SK-MEL-5 (cell line): Measurements from ENCODE around the gene DPP6. TPM values are rescaled to one million over a fixed set of nuclear protein-coding genes. Genes with fewer than 3 reads are reported as not detected.
A peak's percentile ranks its signal among the peaks of the same experiment; 100 is the strongest.
"Not testable (repeated sequence)": the region's sequence is repeated elsewhere in the genome, so short reads cannot be mapped to it uniquely, and the experiment has no call there.

Experiments
- DNase-seq: peaks from one replicate; pipeline ENCODE4 v3.0.0-alpha.2; 2016; ENCODE audit warnings: low read depth, low spot score
- in situ Hi-C: cut with HindIII; loops from 2 replicates; pipeline ENCODE4 v1.10.0; 2016; ENCODE audit warnings: low sequenced_read_pairs, high pct_unique_total_duplicates, low pct_unique_long_range_greater_than_20kb
- total RNA-seq: library from RNA; depleted of rRNA; stranded (reverse); fragments of >200 nt; shearing (Covaris generic); gene quantifications from 2 replicates; pipeline ENCODE4 v1.2.3, GENCODE V29; 2014

The DPP6 gene
- total RNA-seq, 1 experiment from 2014 or later, result 0.87 TPM

DNA sequence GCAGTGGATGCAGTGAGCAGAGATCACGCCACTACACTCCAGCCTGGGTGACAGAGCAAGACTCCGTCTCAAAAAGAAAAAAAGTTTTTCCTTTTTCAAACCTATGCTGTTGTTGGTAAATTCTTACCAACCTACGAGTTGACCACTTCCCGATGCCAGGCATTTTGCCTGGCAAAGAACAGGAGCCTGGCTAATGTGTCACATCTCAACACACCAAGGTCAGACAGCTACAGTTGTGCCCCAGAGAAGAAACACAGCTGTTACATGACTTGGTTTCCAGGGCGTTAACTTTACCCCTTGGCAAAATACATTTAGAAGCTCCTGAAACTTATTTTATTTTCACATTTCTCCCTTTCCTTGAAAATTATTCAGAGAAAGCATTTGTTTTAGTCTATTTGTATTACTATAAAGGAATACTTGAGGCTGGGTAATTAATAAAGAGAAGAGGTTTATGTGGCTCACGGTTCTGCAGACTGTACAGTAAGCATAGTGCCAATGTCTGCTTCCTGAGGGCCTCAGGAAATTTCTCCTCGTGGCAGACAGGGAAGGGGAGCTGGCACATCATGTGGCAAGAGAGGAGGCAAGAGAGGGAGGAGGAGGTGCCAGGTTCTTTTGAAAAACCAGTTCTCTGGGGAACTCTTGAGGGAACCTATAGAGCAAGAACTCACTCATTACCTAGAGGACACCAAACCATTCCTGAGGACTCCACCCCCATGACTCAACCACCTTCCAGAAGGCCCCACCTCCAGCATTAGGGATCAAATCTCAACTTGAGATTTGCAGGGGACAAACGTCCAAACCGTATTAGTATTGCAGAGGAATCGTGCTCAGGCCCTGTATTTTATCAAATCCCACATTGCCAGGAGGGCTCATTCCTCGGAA, 867.4 kb downstream of the DPP6 start:
- DNase-seq, result no peak
- in situ Hi-C loops, result no loop called here

DNA sequence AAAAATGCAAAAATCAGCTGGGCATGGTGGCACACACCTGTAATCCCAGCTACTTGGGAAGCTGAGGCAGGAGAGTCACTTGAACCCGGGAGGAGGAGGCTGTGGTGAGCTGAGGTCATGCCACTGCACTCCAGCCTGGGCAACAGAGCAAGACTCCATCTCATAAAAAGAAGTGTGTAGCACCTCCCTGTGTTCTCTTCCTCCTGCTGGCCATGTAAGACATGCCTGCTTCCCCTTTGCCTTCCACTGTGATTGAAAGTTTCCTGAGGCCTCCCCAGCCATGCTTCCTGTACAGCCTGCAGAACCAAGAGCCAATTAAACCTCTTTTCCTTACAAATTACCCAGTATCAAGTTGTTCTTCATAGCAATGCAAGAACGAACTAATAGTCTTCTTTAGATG, 870.3 kb downstream of the DPP6 start:
- DNase-seq, in situ Hi-C loops: not testable (repeated sequence)

DNA sequence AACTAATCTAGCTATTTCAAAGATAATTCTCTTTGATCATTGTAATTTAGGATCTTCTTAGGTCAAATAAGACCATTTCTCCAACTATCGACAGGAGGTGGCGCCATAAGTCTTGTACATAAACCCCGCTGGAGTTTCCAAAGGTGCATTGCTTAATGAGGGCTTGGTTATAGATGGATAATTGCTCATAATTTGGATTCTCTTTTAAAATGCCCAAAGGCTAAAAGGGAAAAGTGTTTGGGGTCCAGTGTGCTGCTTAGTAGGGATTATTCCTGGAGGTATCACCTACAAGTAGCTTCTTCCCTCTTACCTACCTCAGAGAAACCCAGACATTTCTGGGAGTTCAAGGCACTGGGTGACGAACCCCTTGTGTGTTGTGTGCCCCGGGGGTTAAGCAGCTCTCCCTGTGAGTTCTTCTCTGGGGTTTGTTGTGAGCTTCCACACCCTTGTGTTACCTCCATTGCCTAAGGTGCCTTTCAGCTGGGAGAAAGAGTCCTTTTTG, 875.5 kb downstream of the DPP6 start:
- in situ Hi-C loops, result no loop called here

DNA sequence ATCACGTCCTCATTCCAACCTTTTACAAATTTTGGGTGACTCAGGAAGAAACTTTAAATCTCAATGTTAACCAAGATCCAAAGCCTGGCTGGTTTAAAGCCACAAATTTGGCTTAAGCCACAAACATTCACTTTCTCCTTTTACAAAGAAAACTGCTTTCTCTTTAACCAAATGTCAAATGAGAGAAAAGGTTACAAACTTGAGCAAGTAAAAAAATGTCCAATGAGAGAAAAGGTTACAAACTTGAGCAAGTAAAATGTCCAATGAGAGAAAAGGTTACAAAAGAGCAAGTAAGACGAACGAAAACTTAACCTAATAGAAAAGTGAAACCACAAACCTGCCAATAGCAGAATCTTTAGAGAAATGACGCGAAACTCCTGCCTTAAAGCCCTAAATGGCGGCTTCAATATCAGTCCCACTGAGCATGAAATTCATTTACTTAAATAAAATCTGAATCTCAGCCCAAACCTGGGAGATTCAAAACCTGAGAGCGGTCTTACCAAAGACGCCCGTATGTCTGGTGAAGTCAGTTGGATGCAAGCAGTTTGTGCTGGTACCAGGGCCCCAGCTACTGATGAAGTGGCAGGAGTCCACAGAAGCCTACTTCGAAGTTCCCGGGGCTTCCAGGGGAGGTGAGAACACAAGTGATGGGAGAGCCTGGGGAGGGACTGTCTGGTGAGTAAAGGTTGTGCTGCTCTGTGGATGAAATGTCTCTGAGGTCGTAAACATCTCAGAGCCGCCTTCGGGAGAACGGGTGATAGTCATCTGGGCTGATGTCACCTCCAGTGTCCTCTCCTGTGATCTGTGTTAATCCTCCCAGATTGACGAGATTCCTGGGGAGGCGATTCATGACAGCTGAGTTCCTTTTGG, 876.2 kb downstream of the DPP6 start:
- DNase-seq, result peak; percentile 98
- in situ Hi-C loops, result no loop called here

More for the DNA sequence above, 875.5 kb downstream of the DPP6 start:
- DNase-seq, result peak; percentile 90

DNA sequence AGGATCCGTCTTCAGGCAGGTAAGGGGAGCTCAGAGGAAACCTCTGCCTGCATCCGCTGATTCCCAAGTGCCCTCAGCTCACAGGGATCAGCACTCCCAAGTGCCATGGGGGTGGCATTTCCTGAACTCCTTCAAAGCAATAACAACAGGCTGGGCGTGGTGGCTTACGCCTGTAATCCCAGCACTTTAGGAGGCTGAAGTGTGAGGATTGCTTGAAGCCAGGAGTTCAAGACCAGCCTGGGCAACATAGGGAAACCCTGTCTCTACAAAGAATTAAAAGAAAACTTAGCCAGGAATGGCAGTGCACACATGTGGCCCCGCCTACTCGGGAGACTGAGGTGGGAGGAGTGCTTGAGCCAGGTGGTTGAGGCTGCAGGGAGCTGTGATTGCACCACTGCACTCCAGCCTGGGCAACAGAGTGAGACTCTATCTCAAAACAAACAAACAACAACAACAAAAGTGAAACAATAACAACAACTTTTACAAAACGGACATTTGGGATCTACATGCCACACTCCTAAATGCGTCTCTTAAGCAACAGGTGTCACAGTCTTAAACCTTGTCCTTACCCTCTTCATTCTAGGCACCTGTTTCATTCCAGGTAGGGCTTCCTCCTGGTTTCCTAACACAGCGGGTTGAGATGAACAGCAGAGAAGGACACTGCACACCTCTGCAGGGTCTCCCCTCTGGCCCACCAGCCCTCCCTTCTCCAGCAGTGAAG, 877.0 kb downstream of the DPP6 start:
- in situ Hi-C loops, result no loop called here
- DNase-seq, result no peak

DNA sequence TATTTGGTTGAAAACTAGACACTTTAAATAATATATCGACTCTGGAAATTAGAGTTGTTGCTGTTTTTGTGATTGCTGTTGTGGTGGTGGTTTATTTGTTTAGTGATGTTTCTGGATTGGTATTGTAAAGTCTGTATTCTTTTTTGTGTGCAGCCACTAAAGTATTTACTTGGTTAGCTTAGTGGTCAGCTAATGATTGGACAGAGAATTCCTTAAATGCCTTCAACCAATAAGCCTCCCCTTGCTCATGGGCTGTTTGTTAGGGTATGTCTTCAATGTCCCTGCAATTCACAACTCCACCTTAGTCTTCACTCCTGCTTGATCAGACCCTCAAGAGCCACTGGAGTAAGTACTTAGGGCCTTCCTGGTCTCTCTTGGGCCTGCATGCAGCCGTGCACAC, 879.7 kb downstream of the DPP6 start:
- in situ Hi-C loops, result no loop called here
- no peak for DNase-seq

DNA sequence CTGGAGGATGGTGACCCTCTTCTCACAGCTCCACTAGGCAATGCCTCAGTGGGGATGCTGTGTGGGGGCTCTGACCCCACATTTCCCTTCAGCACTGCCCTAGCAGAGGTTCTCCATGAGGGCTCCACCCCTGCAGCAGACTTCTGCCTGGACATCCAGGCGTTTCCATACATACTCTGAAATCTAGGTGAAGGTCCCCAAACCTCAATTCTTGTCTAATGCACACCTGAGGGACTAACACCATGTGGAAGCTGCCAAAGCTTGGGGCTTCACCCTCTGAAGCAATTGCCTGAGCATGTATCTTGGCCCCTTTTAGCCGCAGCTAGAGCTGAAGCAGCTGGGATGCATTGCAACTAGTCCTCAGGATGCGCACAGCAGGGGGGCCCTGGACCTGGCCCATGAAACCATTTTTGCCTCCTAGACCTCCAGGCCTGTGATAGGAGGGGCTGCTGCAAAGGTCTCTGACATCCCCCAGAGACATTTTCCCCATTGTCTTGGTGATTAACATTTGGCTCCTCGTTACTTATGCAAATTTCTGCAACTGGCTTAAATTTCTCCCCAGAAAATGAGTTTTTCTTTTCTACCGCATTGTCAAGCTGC, 882.3 kb downstream of the DPP6 start:
- in situ Hi-C loops, result not testable (repeated sequence)

DNA sequence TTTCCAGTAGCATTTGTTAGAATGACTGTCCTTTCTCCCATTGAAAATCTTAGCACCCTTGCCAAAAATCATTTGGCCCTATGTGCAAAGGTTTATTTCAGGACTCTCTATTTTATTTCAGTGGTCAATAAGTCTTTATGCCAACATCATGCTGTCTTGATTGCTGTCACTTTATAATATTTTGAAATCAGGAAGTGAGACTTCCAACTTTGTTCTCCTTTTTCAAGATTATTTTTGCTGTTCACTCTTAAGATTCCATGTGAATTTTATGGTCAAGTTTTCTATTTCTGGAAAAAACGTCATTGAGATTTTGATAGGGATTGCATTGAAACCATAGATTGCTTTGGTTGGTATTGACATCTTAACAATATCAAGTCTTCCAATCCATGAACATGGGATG, 885.6 kb downstream of the DPP6 start:
- DNase-seq, result no peak
- in situ Hi-C loops, result no loop called here

More for the DNA sequence above, 882.3 kb downstream of the DPP6 start:
- not testable (repeated sequence) for DNase-seq

DNA sequence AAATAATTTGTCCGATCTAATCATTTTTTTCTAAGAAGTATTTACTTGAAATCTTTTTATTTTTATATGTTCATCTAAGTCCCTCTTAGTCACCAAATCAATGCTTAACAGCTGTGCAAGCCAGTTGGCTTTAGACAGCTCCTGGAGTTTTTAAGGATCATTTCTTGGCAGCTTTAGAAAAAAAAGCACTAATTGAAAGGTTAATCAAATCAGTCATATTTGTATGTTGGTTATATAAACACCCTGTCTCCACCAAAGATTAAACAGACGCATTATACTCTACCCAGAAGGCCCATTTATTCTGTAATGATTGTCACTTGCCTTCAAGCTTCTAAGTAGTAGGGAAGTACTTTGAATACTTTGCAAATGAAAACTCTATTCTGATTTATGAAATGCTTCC, 890.5 kb downstream of the DPP6 start:
- in situ Hi-C loops, result no loop called here
- DNase-seq, result no peak
